ENCODE data around the gene CDKL5.
A peak's percentile ranks its signal among the peaks of the same experiment; 100 is the strongest.

Gene CDKL5

GRCh38 chrX:18448416-18448815 lies 23.0 kb downstream of the CDKL5 start:
- peak; percentile 7 for DNase-seq (ENCODE audit: low read depth)
- TF ChIP-seq CTCF (conservative IDR thresholded peaks at IDR 0.05; ENCODE audit: control insufficient read depth, insufficient read depth, low read depth, low read length): no peak

GRCh38 chrX:18449236-18449635 lies 23.8 kb downstream of the CDKL5 start:
- H3K4me3 ChIP-seq (ENCODE audit: control insufficient read depth, low read depth, low read length): no peak overlapping the region
- TF ChIP-seq CTCF (conservative IDR thresholded peaks at IDR 0.05; ENCODE audit: control insufficient read depth, insufficient read depth, low read depth, low read length): no peak
- peak; percentile 6 for DNase-seq (ENCODE audit: low read depth)

More at GRCh38 chrX:18448416-18448815, 23.0 kb downstream of the CDKL5 start:
- H3K4me3 ChIP-seq (ENCODE audit: control insufficient read depth, low read depth, low read length): no peak overlapping the region

GRCh38 chrX:18455384-18455783 lies 30.0 kb downstream of the CDKL5 start:
- no peak overlapping the region for H3K4me3 ChIP-seq (ENCODE audit: control insufficient read depth, low read depth, low read length)
- no peak for DNase-seq (ENCODE audit: low read depth)
- TF ChIP-seq CTCF (conservative IDR thresholded peaks at IDR 0.05; ENCODE audit: control insufficient read depth, insufficient read depth, low read depth, low read length): no peak

- no peak overlapping the region for H3K4me3 ChIP-seq (ENCODE audit: control insufficient read depth, low read depth, low read length)
- TF ChIP-seq CTCF (conservative IDR thresholded peaks at IDR 0.05; ENCODE audit: control insufficient read depth, insufficient read depth, low read depth, low read length): no peak
- DNase-seq (ENCODE audit: low read depth): no peak
Observed at GRCh38 chrX:18457000-18457399, 31.6 kb downstream of the CDKL5 start.

- TF ChIP-seq CTCF (conservative IDR thresholded peaks at IDR 0.05; ENCODE audit: control insufficient read depth, insufficient read depth, low read depth, low read length): no peak
- no peak for DNase-seq (ENCODE audit: low read depth)
- H3K4me3 ChIP-seq (ENCODE audit: control insufficient read depth, low read depth, low read length): no peak overlapping the region
Observed at GRCh38 chrX:18461431-18461830, 36.0 kb downstream of the CDKL5 start.

- no peak for TF ChIP-seq CTCF (conservative IDR thresholded peaks at IDR 0.05; ENCODE audit: control insufficient read depth, insufficient read depth, low read depth, low read length)
- no peak overlapping the region for H3K4me3 ChIP-seq (ENCODE audit: control insufficient read depth, low read depth, low read length)
- no peak for DNase-seq (ENCODE audit: low read depth)
Observed at GRCh38 chrX:18464499-18464898, 39.1 kb downstream of the CDKL5 start.

- DNase-seq (ENCODE audit: low read depth): no peak
- no peak for TF ChIP-seq CTCF (conservative IDR thresholded peaks at IDR 0.05; ENCODE audit: control insufficient read depth, insufficient read depth, low read depth, low read length)
- H3K4me3 ChIP-seq (ENCODE audit: control insufficient read depth, low read depth, low read length): no peak overlapping the region
Observed at GRCh38 chrX:18465051-18465450, 39.6 kb downstream of the CDKL5 start.

Data from fibroblast of mammary gland (primary cell).